Endothelial cell (in vitro differentiated cells): ENCODE measurements around the gene MTURN. TPM values are rescaled to one million over a fixed set of nuclear protein-coding genes. Genes with fewer than 3 reads are reported as not detected.

Experiments
- DNase-seq: peaks from one replicate; pipeline ENCODE4 v3.0.0; 2021; ENCODE audit warnings: low spot score
- H3K27ac Mint-ChIP-seq: one replicate; pipeline ENCODE4 v1.8.0; 2021; ENCODE audit warnings: mixed read lengths, inconsistent platforms; ENCODE audit not compliant: unreplicated experiment
- H3K27me3 Mint-ChIP-seq: one replicate; pipeline ENCODE4 v1.8.0; 2021; ENCODE audit warnings: mild to moderate bottlenecking, moderate library complexity, mixed read lengths, inconsistent platforms; ENCODE audit not compliant: unreplicated experiment
- H3K36me3 Mint-ChIP-seq: one replicate; pipeline ENCODE4 v1.8.0; 2021; ENCODE audit warnings: mild to moderate bottlenecking, low read depth, mixed read lengths, inconsistent platforms; ENCODE audit not compliant: unreplicated experiment
- H3K4me1 Mint-ChIP-seq: one replicate; pipeline ENCODE4 v1.8.0; 2021; ENCODE audit warnings: mild to moderate bottlenecking, mixed read lengths, inconsistent platforms; ENCODE audit not compliant: unreplicated experiment
- H3K4me3 Mint-ChIP-seq: one replicate; pipeline ENCODE4 v1.8.0; 2021; ENCODE audit warnings: mild to moderate bottlenecking, mixed read lengths, inconsistent platforms; ENCODE audit not compliant: unreplicated experiment
- H3K9me3 Mint-ChIP-seq: one replicate; pipeline ENCODE4 v1.8.0; 2021; ENCODE audit warnings: mixed read lengths, inconsistent platforms; ENCODE audit not compliant: unreplicated experiment
- CTCF ChIP-seq: fragments of 200-600 bp; sonication (generic); IDR thresholded peaks from one replicate; pipeline ENCODE4 v1.5.0; 2021; ENCODE audit warnings: antibody characterized with exemption; ENCODE audit not compliant: unreplicated experiment
- total RNA-seq: library from RNA; stranded (reverse); fragmentation: NEBNext Ultra II Directional; extraction: Animal tissue kit (Norgen Biotek cat#: 25700); gene quantifications from one replicate; pipeline ENCODE4 v1.2.1, GENCODE V29; 2021; ENCODE audit not compliant: unreplicated experiment

MTURN gene
- total RNA-seq, 1 donor from 2014 or later = 18.0 TPM

GRCh38 chr7:30177965-30178364 lies 43.2 kb downstream of the MTURN start:
- Mint-ChIP-seq H3K27ac (no peak overlapping the region), H3K4me1 (no peaks in the 10 kb centered on the region), H3K4me3 (no peak overlapping the region), H3K9me3 (no peaks in the 10 kb centered on the region), H3K27me3 (no peaks in the 10 kb centered on the region), H3K36me3 (no peaks in the 10 kb centered on the region)
- no peak for TF ChIP-seq CTCF
- DNase-seq = no peak

GRCh38 chr7:30178748-30179436 lies 44.1 kb downstream of the MTURN start:
- H3K27ac Mint-ChIP-seq = no peak overlapping the region
- TF ChIP-seq CTCF = no peak

GRCh38 chr7:30180718-30181117 lies 45.9 kb downstream of the MTURN start:
- Mint-ChIP-seq H3K4me1 (no peaks in the 10 kb centered on the region), H3K27me3 (no peaks in the 10 kb centered on the region), H3K27ac (no peak overlapping the region), H3K4me3 (no peak overlapping the region), H3K9me3 (no peaks in the 10 kb centered on the region), H3K36me3 (no peaks in the 10 kb centered on the region)
- TF ChIP-seq CTCF = no peak
- no peak for DNase-seq

More at GRCh38 chr7:30178748-30179436, 44.1 kb downstream of the MTURN start:
- no peak for DNase-seq
- H3K36me3 Mint-ChIP-seq = no peaks in the 10 kb centered on the region
- no peaks in the 10 kb centered on the region for H3K27me3 Mint-ChIP-seq
- H3K4me1 Mint-ChIP-seq = no peaks in the 10 kb centered on the region
- H3K9me3 Mint-ChIP-seq = no peaks in the 10 kb centered on the region
- H3K4me3 Mint-ChIP-seq = no peak overlapping the region

- Mint-ChIP-seq H3K36me3 (peaks cover under 1% of the 10 kb centered on the region), H3K27ac (no peak overlapping the region), H3K9me3 (peaks cover 2% of the 10 kb centered on the region), H3K27me3 (no peaks in the 10 kb centered on the region), H3K4me1 (no peaks in the 10 kb centered on the region), H3K4me3 (no peak overlapping the region)
- no peak for TF ChIP-seq CTCF
- no peak for DNase-seq
Observed at GRCh38 chr7:30181211-30181610, 46.4 kb downstream of the MTURN start.

GRCh38 chr7:30181736-30182522 lies 47.1 kb downstream of the MTURN start:
- no peaks in the 10 kb centered on the region for H3K27me3 Mint-ChIP-seq
- DNase-seq = no peak
- H3K4me1 Mint-ChIP-seq = no peaks in the 10 kb centered on the region
- no peak for TF ChIP-seq CTCF
- H3K9me3 Mint-ChIP-seq = peaks cover 7% of the 10 kb centered on the region
- no peak overlapping the region for H3K27ac Mint-ChIP-seq
- H3K4me3 Mint-ChIP-seq = no peak overlapping the region
- H3K36me3 Mint-ChIP-seq = peaks cover 6% of the 10 kb centered on the region
